ENCODE measurements around the gene TREM1.

DNA sequence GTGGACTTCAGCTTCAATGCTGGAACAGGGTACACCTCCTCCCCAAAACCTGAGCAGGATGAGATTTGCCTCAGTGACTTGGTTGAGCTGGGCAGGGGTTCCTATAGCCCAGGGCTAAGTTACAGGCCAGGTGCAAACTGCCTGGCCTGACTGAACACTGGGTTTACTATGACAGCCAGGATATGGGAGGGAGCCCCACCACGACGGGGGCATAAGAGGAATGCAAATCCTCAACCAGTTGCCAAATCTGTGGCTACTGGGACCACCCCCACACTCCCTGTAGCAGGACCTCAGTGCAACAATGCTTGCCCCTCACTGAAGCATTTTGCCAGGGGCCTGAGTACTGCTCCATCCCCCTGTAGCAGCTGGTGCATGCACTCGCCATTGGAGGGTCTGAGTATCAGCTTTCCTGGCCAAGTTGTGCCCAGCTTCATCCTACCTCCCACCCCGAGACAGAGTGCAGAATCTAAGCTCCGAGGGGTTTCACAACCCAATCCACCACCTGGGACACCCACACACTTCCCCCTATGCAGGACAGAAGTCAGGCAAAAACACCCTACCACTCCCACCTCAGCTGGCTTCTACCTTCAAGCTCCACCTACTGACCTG lies 30.7 kb downstream of the TREM1 start:
- TF ChIP-seq, protein P1, sequence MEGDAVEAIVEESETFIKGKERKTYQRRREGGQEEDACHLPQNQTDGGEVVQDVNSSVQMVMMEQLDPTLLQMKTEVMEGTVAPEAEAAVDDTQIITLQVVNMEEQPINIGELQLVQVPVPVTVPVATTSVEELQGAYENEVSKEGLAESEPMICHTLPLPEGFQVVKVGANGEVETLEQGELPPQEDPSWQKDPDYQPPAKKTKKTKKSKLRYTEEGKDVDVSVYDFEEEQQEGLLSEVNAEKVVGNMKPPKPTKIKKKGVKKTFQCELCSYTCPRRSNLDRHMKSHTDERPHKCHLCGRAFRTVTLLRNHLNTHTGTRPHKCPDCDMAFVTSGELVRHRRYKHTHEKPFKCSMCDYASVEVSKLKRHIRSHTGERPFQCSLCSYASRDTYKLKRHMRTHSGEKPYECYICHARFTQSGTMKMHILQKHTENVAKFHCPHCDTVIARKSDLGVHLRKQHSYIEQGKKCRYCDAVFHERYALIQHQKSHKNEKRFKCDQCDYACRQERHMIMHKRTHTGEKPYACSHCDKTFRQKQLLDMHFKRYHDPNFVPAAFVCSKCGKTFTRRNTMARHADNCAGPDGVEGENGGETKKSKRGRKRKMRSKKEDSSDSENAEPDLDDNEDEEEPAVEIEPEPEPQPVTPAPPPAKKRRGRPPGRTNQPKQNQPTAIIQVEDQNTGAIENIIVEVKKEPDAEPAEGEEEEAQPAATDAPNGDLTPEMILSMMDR (IDR thresholded peaks at IDR 0.05), result no peak
- no peak for TF ChIP-seq POLR2A (IDR thresholded peaks at IDR 0.05)
